Choroid plexus epithelial cell (primary cell): ENCODE results near the gene STEAP1B.

Experiments used
- DNase-seq: peaks from one replicate; pipeline ENCODE4 v3.0.0-alpha.2; 2010; ENCODE audit warnings: low read depth
- H3K4me3 ChIP-seq: 2 replicates; pipeline ENCODE4 v1.5.1; 2011; ENCODE audit warnings: low read depth, mild to moderate bottlenecking, control low read depth, low read length, moderate library complexity
- CTCF ChIP-seq: conservative IDR thresholded peaks from 2 replicates; pipeline ENCODE4 v1.5.1; 2011; ENCODE audit warnings: low read depth, mild to moderate bottlenecking, control low read depth, inconsistent platforms, low read length, moderate library complexity

STEAP1B gene

GRCh38 chr7:22394739-22395138 is 105.2 kb downstream of the STEAP1B start:
- TF ChIP-seq CTCF, result no peak
- DNase-seq, result no peak
- no peak overlapping the region for H3K4me3 ChIP-seq

GRCh38 chr7:22393913-22394729 is 105.9 kb downstream of the STEAP1B start:
- DNase-seq, result no peak
- no peak overlapping the region for H3K4me3 ChIP-seq
- no peak for TF ChIP-seq CTCF

GRCh38 chr7:22390516-22390915 is 109.5 kb downstream of the STEAP1B start:
- TF ChIP-seq CTCF, result no peak
- no peak overlapping the region for H3K4me3 ChIP-seq
- DNase-seq, result no peak

- no peak for DNase-seq
- TF ChIP-seq CTCF, result no peak
- H3K4me3 ChIP-seq, result no peak overlapping the region
Observed at GRCh38 chr7:22389892-22390291, 110.1 kb downstream of the STEAP1B start.

- TF ChIP-seq CTCF, result no peak
- DNase-seq, result peak; percentile 77
- no peak overlapping the region for H3K4me3 ChIP-seq
Observed at GRCh38 chr7:22387583-22387982, 112.4 kb downstream of the STEAP1B start.

GRCh38 chr7:22386865-22387264 is 113.1 kb downstream of the STEAP1B start:
- no peak overlapping the region for H3K4me3 ChIP-seq
- no peak for TF ChIP-seq CTCF
- DNase-seq, result no peak
